ENCODE data around the gene HLA-DQA2.
"Not testable (repeated sequence)": the region's sequence is repeated elsewhere in the genome, so short reads cannot be mapped to it uniquely, and the experiment has no call there.

The HLA-DQA2 gene

DNA sequence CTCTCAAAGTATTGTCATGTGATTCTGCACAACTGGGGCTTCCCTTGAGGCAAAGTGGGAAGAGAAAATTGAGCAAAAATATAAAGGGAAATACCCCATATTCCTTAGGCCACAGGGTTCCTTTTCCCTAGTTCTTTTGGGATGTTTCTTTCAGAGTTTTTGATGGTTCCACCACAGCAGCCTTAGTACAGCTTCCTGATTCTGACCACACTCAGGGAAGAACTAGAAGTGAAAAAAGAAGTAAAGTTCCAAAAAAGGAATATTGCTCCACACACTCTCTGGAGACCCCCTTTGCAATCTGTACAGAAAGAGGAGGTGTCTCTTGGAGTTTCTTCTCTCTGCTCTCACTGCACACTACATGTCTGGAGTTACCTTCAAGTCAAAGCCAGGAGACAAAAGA is 27.9 kb upstream of the HLA-DQA2 start:
- in situ Hi-C loops (cut with HindIII; ENCODE audit: low sequenced_read_pairs) = no loop called here
- DNase-seq (ENCODE audit: low read depth, low spot score) = no peak
- TF ChIP-seq, protein P1, sequence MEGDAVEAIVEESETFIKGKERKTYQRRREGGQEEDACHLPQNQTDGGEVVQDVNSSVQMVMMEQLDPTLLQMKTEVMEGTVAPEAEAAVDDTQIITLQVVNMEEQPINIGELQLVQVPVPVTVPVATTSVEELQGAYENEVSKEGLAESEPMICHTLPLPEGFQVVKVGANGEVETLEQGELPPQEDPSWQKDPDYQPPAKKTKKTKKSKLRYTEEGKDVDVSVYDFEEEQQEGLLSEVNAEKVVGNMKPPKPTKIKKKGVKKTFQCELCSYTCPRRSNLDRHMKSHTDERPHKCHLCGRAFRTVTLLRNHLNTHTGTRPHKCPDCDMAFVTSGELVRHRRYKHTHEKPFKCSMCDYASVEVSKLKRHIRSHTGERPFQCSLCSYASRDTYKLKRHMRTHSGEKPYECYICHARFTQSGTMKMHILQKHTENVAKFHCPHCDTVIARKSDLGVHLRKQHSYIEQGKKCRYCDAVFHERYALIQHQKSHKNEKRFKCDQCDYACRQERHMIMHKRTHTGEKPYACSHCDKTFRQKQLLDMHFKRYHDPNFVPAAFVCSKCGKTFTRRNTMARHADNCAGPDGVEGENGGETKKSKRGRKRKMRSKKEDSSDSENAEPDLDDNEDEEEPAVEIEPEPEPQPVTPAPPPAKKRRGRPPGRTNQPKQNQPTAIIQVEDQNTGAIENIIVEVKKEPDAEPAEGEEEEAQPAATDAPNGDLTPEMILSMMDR (IDR thresholded peaks at IDR 0.05; ENCODE audit: low read depth, low read length) = no peak
- no peak overlapping the region for H3K4me3 ChIP-seq (ENCODE audit: low read depth, low read length)

DNA sequence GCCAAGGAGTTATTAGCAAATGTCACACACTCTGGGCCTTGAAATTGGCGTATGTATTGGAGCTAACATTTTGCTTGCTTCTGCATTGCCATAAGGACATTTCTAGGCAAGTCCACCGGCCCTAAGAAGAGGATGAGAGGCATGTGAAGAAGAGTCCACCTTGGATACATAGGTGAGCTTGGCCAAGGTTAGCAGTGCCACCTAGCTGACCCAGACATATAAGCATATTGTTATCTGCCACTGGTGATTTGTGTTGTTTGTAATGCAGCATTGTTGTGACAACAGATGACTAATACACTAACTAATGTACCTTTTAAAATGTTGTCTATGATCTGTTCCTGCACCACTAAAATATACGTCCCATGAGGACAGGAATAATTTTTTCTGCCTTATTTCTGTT is 24.8 kb upstream of the HLA-DQA2 start:
- in situ Hi-C loops (cut with HindIII; ENCODE audit: low sequenced_read_pairs) = no loop called here

DNA sequence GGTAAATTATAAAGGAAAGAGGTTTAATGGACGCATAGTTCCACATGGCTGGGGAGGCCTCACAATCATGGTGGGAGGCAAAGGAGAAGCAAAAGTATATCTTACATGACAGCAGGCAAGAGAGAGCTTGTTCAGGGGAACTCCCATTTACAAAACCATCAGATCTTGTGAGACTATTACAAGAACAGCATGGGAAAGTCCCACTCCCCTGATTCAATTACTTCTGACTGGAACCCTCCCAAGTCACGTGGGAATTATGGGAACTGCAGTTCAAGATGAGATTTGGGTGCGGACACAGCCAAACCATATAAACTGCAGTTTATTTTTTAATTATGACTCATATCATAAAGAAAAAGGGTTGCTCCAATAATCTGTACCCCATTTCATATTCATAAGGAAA is 22.3 kb upstream of the HLA-DQA2 start:
- H3K4me3 ChIP-seq (ENCODE audit: low read depth, low read length) = no peak overlapping the region
- in situ Hi-C loops (cut with HindIII; ENCODE audit: low sequenced_read_pairs) = no loop called here
- DNase-seq (ENCODE audit: low read depth, low spot score) = no peak
- TF ChIP-seq, protein P1 (IDR thresholded peaks at IDR 0.05; ENCODE audit: low read depth, low read length) = no peak

More for the DNA sequence above, 24.8 kb upstream of the HLA-DQA2 start:
- TF ChIP-seq, protein P1 (IDR thresholded peaks at IDR 0.05; ENCODE audit: low read depth, low read length) = no peak
- H3K4me3 ChIP-seq (ENCODE audit: low read depth, low read length) = no peak overlapping the region
- DNase-seq (ENCODE audit: low read depth, low spot score) = no peak

DNA sequence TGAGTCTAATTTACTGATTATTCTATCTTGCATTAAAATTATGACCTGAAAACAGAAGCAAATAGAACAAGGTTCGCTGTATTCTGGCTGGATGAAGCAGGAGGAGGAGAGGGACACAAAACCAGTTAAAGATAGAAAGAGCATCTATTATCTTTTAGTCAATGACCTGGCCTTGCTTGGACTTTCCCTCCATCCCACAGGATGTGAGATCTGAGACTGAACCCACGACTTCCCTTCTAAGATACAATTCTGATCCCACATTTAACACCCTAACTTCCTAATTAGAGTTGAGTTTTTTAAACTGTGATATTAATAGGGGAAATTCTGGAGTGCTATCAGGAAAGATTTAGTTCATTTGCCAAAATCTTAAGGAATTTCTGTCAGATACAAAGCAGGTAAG is 3.1 kb upstream of the HLA-DQA2 start:
- TF ChIP-seq, protein P1 (IDR thresholded peaks at IDR 0.05; ENCODE audit: low read depth, low read length) = no peak
- no peak for DNase-seq (ENCODE audit: low read depth, low spot score)

DNA sequence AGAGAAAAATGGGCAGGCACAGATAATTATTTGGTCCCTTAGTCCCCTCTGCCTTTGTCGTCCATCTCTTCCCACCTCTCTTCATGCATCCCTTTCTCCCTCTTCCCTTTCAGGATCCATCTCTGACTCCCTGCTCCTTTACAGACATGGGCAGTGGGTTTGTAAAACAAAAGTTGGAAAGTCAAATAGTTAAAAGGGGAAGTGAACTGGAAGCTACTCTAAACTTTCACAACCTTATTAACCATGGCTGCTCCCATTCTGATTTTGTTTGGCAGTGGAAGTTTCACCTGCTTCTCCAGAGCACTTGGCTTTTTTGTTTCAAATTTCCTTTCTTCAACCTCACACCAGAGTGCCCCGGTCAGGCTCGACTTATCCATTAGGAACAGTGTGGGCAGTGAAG is 1.2 kb downstream of the HLA-DQA2 start:
- TF ChIP-seq, protein P1 (IDR thresholded peaks at IDR 0.05; ENCODE audit: low read depth, low read length) = no peak
- no peak for DNase-seq (ENCODE audit: low read depth, low spot score)
- no peak overlapping the region for H3K4me3 ChIP-seq (ENCODE audit: low read depth, low read length)
- in situ Hi-C loops (cut with HindIII; ENCODE audit: low sequenced_read_pairs) = no loop called here

More for the DNA sequence above, 3.1 kb upstream of the HLA-DQA2 start:
- in situ Hi-C loops (cut with HindIII; ENCODE audit: low sequenced_read_pairs) = no loop called here
- H3K4me3 ChIP-seq (ENCODE audit: low read depth, low read length) = no peak overlapping the region

DNA sequence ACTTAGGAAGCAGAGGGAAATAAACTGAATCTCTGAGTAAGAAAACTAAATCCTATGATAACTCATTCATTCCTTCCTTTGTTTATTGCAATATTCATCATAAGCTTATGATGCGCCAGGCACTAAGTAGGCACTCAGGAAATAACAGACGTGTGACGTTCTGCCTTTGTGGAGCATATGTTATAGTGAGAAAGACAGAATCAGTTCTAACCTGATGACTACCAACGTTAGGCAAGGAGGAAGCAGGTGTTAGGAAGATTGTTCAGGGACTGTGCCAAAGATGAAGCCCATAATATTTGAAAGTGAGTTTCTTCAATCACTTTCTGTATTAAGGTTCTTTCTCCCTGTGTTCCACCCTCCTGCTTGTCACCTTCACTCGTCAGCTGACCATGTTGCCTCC is 3.6 kb downstream of the HLA-DQA2 start:
- H3K4me3 ChIP-seq (ENCODE audit: low read depth, low read length) = no peak overlapping the region
- no peak for DNase-seq (ENCODE audit: low read depth, low spot score)
- in situ Hi-C loops (cut with HindIII; ENCODE audit: low sequenced_read_pairs) = no loop called here
- TF ChIP-seq, protein P1 (IDR thresholded peaks at IDR 0.05; ENCODE audit: low read depth, low read length) = no peak

DNA sequence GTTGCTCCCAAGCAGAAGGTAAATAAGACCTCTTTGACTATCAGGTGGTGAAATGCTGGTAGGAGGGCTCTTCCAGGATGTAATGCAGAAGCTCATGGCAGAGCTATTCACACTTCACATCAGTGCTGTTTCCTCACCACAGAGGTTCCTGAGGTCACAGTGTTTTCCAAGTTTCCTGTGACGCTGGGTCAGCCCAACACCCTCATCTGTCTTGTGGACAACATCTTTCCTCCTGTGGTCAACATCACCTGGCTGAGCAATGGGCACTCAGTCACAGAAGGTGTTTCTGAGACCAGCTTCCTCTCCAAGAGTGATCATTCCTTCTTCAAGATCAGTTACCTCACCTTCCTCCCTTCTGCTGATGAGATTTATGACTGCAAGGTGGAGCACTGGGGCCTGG is 4.5 kb downstream of the HLA-DQA2 start:
- DNase-seq (ENCODE audit: low read depth, low spot score); H3K4me3 ChIP-seq (ENCODE audit: low read depth, low read length); in situ Hi-C loops (cut with HindIII; ENCODE audit: low sequenced_read_pairs): not testable (repeated sequence)

Measured in astrocyte of the spinal cord (primary cell).